ENCODE data around the gene ZNF275.

DNA sequence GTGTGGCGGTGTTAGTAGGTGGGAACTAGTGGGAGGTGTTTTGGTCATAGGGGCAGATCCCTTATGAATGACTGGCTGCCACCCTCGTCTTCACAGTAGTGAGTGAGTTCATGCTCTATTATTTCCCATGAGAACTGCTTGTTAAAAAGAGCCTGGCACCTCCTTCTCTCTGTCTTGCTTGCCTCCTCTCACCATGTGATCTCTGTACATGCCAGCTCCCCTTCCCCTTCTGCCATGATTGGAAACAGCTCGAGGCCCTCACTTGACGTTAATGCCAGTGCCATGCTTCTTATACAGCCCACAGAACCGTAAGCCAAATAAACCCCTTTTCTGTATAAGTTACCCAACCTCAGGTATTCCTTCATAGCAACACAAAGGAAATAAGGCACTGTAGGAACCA lies 34.1 kb upstream of the ZNF275 start:
- no peak for TF ChIP-seq CTCF (IDR thresholded peaks at IDR 0.05; ENCODE audit: insufficient read depth, low read depth, low read length)
- no peak for TF ChIP-seq EZH2 (IDR thresholded peaks at IDR 0.05; ENCODE audit: insufficient read depth, low read length)

All from astrocyte (in vitro differentiated cells and primary cell).